Smooth muscle cell (in vitro differentiated cells): ENCODE results near the gene PUM1. TPM values are rescaled to one million over a fixed set of nuclear protein-coding genes. Genes with fewer than 3 reads are reported as not detected.

Experiments
- DNase-seq: peaks from one replicate; lab custom pipeline; 2025; ENCODE audit not compliant: unreplicated experiment; lab: John Stamatoyannopoulos, UW
- H2AFZ ChIP-seq: fragments of 200-600 bp; sonication (generic); 2 replicates; pipeline ENCODE4 v1.6.0; 2016; ENCODE audit warnings: antibody characterized with exemption, low read depth, mild to moderate bottlenecking
- H3F3A ChIP-seq: fragments of 200-600 bp; sonication (generic); 2 replicates; pipeline ENCODE4 v1.6.0; 2017; ENCODE audit warnings: antibody characterized with exemption, low read depth
- H3K27ac ChIP-seq: fragments of 200-600 bp; sonication (generic); 2 replicates; pipeline ENCODE4 v1.5.1; 2016; ENCODE audit warnings: low read depth, mild to moderate bottlenecking
- H3K27me3 ChIP-seq: fragments of 200-600 bp; sonication (generic); 2 replicates; pipeline ENCODE4 v1.6.1; 2016; ENCODE audit warnings: low read depth, mild to moderate bottlenecking
- H3K36me3 ChIP-seq: fragments of 200-600 bp; sonication (generic); 2 replicates; pipeline ENCODE4 v1.5.1; 2016; ENCODE audit warnings: low read depth
- H3K4me1 ChIP-seq: fragments of 200-600 bp; sonication (generic); 2 replicates; pipeline ENCODE4 v1.5.1; 2016; ENCODE audit warnings: low read depth
- H3K4me2 ChIP-seq: fragments of 200-600 bp; sonication (generic); 2 replicates; pipeline ENCODE4 v1.6.0; 2016; ENCODE audit warnings: mild to moderate bottlenecking
- H3K4me3 ChIP-seq: fragments of 200-600 bp; sonication (generic); 2 replicates; pipeline ENCODE4 v1.5.1; 2016; ENCODE audit warnings: mild to moderate bottlenecking
- H3K79me2 ChIP-seq: fragments of 200-600 bp; sonication (generic); 2 replicates; pipeline ENCODE4 v1.6.0; 2016; ENCODE audit warnings: low read depth, mild to moderate bottlenecking
- H3K9ac ChIP-seq: fragments of 200-600 bp; sonication (generic); 2 replicates; pipeline ENCODE4 v1.6.0; 2016; ENCODE audit warnings: low read depth
- H3K9me3 ChIP-seq: fragments of 200-600 bp; sonication (generic); replicated peaks from 2 replicates; pipeline ENCODE4 v1.5.1; 2016; ENCODE audit warnings: low read depth
- H4K20me1 ChIP-seq: fragments of 200-600 bp; sonication (generic); 2 replicates; pipeline ENCODE4 v1.6.0; 2016; ENCODE audit warnings: low read depth
- WGBS: methylation state at CpG from one replicate; pipeline ENCODE4 v1.1.7; 2016; ENCODE audit warnings: low lambda C conversion rate; 5-methylcytosine and 5-hydroxymethylcytosine counted together
- polyA plus RNA-seq: library from polyadenylated mRNA; unstranded; fragments of >200 nt; fragmentation: Nextera tagmentation; extraction: Ambion mirVana; gene quantifications from 2 replicates; pipeline ENCODE4 v1.2.1, GENCODE V29; 2016
- total RNA-seq: library from RNA; depleted of rRNA; stranded (reverse); fragments of >200 nt; gene quantifications from 2 replicates; pipeline ENCODE4 v1.2.3, GENCODE V29; 2014
- TF ChIP-seq, protein P1 (sequence below): fragments of 200-600 bp; sonication (generic); IDR thresholded peaks from 2 replicates; pipeline ENCODE4 v1.5.1; 2017; ENCODE audit warnings: borderline replicate concordance, mild to moderate bottlenecking, antibody characterized with exemption; ENCODE audit not compliant: insufficient read depth, poor library complexity, severe bottlenecking

Gene PUM1
- total and polyA plus RNA-seq, 2 experiments from 2014 or later: 49.0 to 78.2 TPM

DNA sequence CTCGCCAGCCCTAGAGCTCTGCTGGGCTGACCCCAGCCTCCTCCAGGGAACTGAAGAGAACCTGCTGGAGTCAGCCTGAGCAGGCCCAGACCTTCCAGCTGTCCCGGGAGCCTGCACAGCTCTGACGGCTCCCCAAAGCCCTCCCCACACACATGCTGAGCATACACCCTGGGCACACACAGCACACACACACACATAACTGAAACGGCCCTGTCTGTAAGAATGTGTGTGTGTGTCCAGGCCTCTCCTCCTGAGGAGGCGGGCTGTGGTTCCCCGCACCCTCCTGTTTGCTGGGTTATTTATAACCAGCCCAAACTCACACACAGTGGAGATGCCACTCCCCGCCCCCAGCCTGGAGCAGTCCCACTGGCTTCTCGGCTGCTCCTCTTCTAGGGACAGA lies 177.1 kb downstream of the PUM1 start:
- no peaks in the 10 kb centered on the region for H3F3A ChIP-seq
- H3K4me3 ChIP-seq: no peak overlapping the region
- no peaks in the 10 kb centered on the region for H3K9me3 ChIP-seq
- H3K27ac ChIP-seq: peak overlapping the region; percentile 89
- peaks cover 26% of the 10 kb centered on the region for H3K79me2 ChIP-seq
- peak overlapping the region; percentile 32 for H3K4me2 ChIP-seq
- peak overlapping the region; percentile 65 for H3K9ac ChIP-seq
- no peaks in the 10 kb centered on the region for H3K36me3 ChIP-seq
- H4K20me1 ChIP-seq: peaks cover 42% of the 10 kb centered on the region
- peak; percentile 38 for DNase-seq
- WGBS: 16% methylated on average over 8 of the region's 8 CpGs
- TF ChIP-seq, protein P1, sequence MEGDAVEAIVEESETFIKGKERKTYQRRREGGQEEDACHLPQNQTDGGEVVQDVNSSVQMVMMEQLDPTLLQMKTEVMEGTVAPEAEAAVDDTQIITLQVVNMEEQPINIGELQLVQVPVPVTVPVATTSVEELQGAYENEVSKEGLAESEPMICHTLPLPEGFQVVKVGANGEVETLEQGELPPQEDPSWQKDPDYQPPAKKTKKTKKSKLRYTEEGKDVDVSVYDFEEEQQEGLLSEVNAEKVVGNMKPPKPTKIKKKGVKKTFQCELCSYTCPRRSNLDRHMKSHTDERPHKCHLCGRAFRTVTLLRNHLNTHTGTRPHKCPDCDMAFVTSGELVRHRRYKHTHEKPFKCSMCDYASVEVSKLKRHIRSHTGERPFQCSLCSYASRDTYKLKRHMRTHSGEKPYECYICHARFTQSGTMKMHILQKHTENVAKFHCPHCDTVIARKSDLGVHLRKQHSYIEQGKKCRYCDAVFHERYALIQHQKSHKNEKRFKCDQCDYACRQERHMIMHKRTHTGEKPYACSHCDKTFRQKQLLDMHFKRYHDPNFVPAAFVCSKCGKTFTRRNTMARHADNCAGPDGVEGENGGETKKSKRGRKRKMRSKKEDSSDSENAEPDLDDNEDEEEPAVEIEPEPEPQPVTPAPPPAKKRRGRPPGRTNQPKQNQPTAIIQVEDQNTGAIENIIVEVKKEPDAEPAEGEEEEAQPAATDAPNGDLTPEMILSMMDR: no peak
- H2AFZ ChIP-seq: no peak overlapping the region
- no peaks in the 10 kb centered on the region for H3K27me3 ChIP-seq
- peaks cover 9% of the 10 kb centered on the region for H3K4me1 ChIP-seq

DNA sequence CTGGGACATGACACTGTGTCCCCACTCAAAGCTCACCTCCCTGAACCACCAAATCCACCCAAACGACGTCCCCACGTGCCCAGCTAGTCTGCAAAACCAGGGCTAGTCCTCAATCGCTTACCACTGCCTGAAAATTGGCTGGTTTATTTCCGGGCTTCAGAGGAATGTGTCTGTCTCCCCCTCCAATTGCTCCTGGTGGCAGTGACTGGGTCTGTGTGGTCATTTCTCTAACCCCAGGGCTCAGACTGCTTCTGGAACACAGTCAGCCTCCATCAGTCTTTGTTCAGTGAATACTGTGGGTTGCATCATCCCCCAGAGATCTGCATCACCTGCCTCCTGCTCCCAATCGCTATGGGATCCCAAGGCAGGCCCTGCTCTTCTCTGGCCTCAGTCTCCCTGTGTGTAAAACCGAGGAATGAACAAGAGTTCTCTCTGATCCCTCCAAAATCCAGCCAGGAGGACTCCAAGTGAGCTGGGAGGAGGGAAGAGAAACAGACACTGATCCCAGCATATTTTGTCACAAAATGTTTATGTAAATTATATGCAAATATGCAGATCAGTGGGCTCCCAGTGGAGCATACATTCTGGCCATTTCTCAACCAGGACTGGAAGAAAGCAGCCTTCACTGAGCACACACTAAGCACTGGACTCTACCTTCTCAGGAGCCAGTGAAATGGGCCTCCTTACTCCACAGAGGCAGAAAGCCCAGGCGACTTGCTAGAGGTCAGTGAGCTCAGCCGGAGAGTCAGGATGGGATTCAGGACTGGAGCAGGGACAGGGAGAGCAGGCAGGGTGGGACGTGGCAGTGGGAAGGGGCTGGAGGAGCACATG lies 177.8 kb downstream of the PUM1 start:
- Histone ChIP-seq H3K9ac (peak overlapping the region; percentile 65), H3K4me2 (peak overlapping the region; percentile 18), H4K20me1 (peaks cover 43% of the 10 kb centered on the region), H3K4me1 (peaks cover 6% of the 10 kb centered on the region), H2AFZ (no peak overlapping the region), H3F3A (no peaks in the 10 kb centered on the region), H3K27me3 (no peaks in the 10 kb centered on the region), H3K27ac (peak overlapping the region; percentile 89), H3K4me3 (no peak overlapping the region), H3K9me3 (no peaks in the 10 kb centered on the region), H3K79me2 (peaks cover 29% of the 10 kb centered on the region), H3K36me3 (no peaks in the 10 kb centered on the region)
- no peak for DNase-seq
- TF ChIP-seq, protein P1: no peak
- WGBS: 31% methylated on average over 10 of the region's 10 CpGs

DNA sequence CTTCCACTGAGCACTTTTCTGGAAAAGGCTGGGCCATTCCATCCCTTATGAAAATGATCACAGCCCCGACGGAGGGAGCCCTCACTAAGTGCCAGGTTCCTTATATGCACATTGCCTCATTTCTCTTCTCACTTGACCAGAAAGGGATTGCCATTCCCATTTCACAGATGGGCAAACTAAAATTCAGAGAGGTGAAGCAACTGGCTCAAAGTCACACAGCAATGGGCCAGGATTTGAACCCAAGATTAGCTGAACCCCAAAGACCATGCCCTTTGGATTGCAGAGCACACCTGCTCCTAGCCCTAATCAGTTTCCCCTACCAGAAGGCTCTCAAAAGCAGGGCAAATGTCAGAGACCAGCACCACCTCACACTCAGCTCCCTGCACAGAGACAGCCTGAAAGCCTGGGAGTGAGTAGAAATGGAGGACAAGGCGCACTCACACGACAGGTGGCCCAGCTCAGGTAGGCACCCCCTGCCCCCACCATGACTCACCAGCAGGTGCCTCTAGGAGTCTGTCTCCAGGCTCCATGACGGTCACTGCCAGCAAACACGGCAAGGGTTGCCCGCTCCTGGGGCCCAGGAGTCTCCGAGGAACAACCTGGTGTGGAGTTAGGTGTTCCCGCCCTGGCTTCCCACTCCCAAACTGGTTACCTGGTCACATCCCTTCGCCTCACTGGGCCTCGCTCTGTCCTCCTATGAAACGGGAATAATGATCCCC lies 178.6 kb downstream of the PUM1 start:
- Histone ChIP-seq H3K27ac (peak overlapping the region; percentile 89), H3K9me3 (no peaks in the 10 kb centered on the region), H3K9ac (no peak overlapping the region), H3K4me3 (no peak overlapping the region), H3K36me3 (no peaks in the 10 kb centered on the region), H3F3A (no peaks in the 10 kb centered on the region), H3K4me1 (peaks cover 6% of the 10 kb centered on the region), H3K27me3 (no peaks in the 10 kb centered on the region), H2AFZ (no peak overlapping the region), H3K4me2 (no peak overlapping the region), H3K79me2 (peaks cover 29% of the 10 kb centered on the region), H4K20me1 (peaks cover 43% of the 10 kb centered on the region)
- TF ChIP-seq, protein P1: no peak
- no peak for DNase-seq
- WGBS: 88% methylated on average over 12 of the region's 12 CpGs
